ENCODE data around the gene CORO1C. TPM values are rescaled to one million over a fixed set of nuclear protein-coding genes. Genes with fewer than 3 reads are reported as not detected.

Gene CORO1C
- total RNA-seq, 1 experiment from 2014 or later = 139 TPM

DNA sequence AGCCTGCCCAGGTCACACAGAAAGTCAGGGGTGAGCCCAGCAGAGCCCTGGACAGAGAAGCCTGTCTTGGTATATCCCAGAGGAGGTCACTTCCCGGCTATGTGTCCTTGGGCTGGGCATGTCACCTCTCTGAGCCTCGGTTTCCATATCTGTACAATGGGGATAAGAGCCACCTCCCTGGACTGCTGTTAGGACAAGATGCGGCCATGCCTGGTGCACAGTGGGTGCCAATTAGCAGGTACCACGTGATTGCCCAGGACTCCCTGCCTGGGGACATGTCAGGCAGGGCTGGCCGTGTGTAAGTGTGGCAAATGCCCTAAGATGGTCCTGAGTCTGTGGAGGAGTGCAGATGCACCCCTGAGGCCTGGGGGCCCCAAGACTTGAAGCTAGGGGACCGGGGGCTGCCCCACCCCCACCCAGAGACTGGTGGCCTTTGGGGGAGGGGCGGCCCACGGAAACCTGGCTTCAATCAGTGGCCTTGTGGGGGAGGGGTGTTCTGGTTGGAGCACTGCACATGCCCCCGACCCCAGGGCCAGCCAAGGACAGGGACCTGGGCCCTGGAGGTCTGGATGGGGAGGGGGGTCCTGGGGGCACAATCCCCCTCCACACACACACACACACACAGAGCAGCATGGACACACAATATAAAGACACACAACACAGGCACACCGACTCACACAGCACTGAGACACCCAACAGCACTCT is 134.3 kb downstream of the CORO1C start:
- Histone ChIP-seq H3K27ac (no peak overlapping the region), H3K9me2 (ENCODE audit: insufficient read depth) (no peaks in the 10 kb centered on the region), H3F3A (ENCODE audit: insufficient read depth, low read depth) (no peaks in the 10 kb centered on the region), H2AFZ (no peak overlapping the region), H3K36me3 (ENCODE audit: low read depth) (no peaks in the 10 kb centered on the region), H3K4me1 (replicated peaks; ENCODE audit: insufficient read depth) (no peaks in the 10 kb centered on the region), H3K27me3 (ENCODE audit: insufficient read depth, low read depth) (0 out of 2 replicates have a peak, but pooled peaks cover under 1% of the 10 kb centered on the region), H3K79me2 (ENCODE audit: low read depth) (no peaks in the 10 kb centered on the region), H3K9me3 (ENCODE audit: insufficient read depth, low read depth) (no peaks in the 10 kb centered on the region), H3K4me3 (no peak overlapping the region), H4K20me1 (ENCODE audit: insufficient read depth) (no peaks in the 10 kb centered on the region), H3K4me2 (no peak overlapping the region)
- no TSS peak for BruUV-seq (replicated peaks)
- CTCF ChIA-PET = no interaction called here
- no peak for DNase-seq
- POLR2A ChIA-PET (ENCODE audit: unreplicated experiment) = no interaction called here
- intact Hi-C loops (cut with micrococcal nuclease; ENCODE audit: unreplicated experiment) = no loop called here
- TF ChIP-seq EZH2 (IDR thresholded peaks at IDR 0.05; ENCODE audit: low read depth) = no peak
- TF ChIP-seq, protein P1, sequence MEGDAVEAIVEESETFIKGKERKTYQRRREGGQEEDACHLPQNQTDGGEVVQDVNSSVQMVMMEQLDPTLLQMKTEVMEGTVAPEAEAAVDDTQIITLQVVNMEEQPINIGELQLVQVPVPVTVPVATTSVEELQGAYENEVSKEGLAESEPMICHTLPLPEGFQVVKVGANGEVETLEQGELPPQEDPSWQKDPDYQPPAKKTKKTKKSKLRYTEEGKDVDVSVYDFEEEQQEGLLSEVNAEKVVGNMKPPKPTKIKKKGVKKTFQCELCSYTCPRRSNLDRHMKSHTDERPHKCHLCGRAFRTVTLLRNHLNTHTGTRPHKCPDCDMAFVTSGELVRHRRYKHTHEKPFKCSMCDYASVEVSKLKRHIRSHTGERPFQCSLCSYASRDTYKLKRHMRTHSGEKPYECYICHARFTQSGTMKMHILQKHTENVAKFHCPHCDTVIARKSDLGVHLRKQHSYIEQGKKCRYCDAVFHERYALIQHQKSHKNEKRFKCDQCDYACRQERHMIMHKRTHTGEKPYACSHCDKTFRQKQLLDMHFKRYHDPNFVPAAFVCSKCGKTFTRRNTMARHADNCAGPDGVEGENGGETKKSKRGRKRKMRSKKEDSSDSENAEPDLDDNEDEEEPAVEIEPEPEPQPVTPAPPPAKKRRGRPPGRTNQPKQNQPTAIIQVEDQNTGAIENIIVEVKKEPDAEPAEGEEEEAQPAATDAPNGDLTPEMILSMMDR (conservative IDR thresholded peaks at IDR 0.05) = no peak

DNA sequence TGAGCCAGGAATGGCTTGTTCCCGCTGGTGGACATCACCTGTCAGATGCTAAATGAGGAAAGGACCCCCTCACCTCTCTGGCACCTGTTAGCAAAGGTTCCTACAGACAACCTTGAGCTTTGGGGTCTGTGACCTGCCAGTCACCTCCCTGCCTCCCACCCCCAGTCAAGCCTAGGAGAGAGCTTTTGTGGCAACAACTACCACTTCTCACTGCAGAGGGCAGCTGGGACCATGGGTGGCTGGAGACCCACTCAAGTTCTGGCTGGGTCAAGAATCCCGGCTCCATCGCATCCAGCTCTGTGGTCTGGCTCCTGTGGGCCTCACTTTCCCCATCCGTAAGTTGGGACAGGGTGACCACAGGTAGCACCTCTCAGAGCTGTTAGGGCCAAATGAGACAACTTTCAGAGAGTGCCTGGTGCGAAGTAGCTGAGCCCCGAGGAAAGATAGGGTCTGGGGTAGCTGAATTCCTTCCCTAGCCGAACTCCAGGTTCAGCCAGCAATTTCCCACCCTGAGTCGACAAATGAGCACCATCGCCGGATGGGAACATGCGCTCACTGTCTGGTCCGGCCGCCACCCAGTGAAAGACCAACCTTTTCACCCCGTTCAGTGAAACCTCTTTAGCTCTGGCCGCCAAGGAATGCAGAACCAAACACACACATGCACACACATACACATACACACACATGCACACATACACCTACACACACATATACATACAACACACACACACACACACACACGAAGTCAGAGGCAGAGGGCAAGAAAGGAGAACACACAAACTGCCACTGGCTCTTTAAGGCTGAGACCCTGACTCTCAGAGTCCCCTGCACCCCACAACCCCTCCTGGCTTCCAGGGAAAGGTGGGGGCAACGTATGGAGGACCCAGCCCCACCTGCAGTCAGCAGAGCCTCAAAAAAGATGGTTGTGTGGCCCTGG is 135.3 kb downstream of the CORO1C start:
- Histone ChIP-seq H3K4me1 (replicated peaks; ENCODE audit: insufficient read depth) (no peaks in the 10 kb centered on the region), H4K20me1 (ENCODE audit: insufficient read depth) (no peaks in the 10 kb centered on the region), H2AFZ (no peak overlapping the region), H3K4me2 (no peak overlapping the region), H3K27me3 (ENCODE audit: insufficient read depth, low read depth) (peaks cover 10% of the 10 kb centered on the region; the same call in 1 of the 2 replicates), H3F3A (ENCODE audit: insufficient read depth, low read depth) (no peaks in the 10 kb centered on the region), H3K9me3 (ENCODE audit: insufficient read depth, low read depth) (no peaks in the 10 kb centered on the region), H3K4me3 (no peak overlapping the region), H3K36me3 (ENCODE audit: low read depth) (no peaks in the 10 kb centered on the region), H3K9me2 (ENCODE audit: insufficient read depth) (no peaks in the 10 kb centered on the region), H3K27ac (no peak overlapping the region), H3K79me2 (ENCODE audit: low read depth) (no peaks in the 10 kb centered on the region)
- DNase-seq = no peak
- TF ChIP-seq, protein P1 (conservative IDR thresholded peaks at IDR 0.05) = no peak
- TF ChIP-seq EZH2 (IDR thresholded peaks at IDR 0.05; ENCODE audit: low read depth) = no peak
- no TSS peak for BruUV-seq (replicated peaks)
- ChIA-PET POLR2A (ENCODE audit: unreplicated experiment) (no interaction called here), CTCF (no interaction called here)
- intact Hi-C loops (cut with micrococcal nuclease; ENCODE audit: unreplicated experiment) = no loop called here

Small RNA genes lying within 50 kb of the gene (microRNA-seq; reads per million reads assigned to microRNA genes)
- not detected for gene MIR4496 (ENCODE audit: borderline number of aligned reads, borderline replicate concordance)

Other genes starting within 250 kb of the CORO1C start
- gene FICD, start 216.2 kb downstream of the CORO1C start, total RNA-seq (2021) = 1.9 and 3.2 TPM in 2 replicates
- 49.3 and 54.3 TPM in 2 replicates for gene SART3, start 170.3 kb downstream of the CORO1C start, total RNA-seq (2021)
- 84.8 and 86.7 TPM in 2 replicates for gene ISCU, start 168.9 kb downstream of the CORO1C start, total RNA-seq (2021)
- not detected in 2 replicates for gene TMEM119, start 133.4 kb downstream of the CORO1C start, total RNA-seq (2021)
- 0.35 and 0.96 TPM in 2 replicates for gene SELPLG, start 97.6 kb downstream of the CORO1C start, total RNA-seq (2021)
- gene SSH1, start 126.1 kb upstream of the CORO1C start, total RNA-seq (2021) = 54.5 and 62.1 TPM in 2 replicates
- gene DAO, start 148.6 kb upstream of the CORO1C start, total RNA-seq (2021) = not detected in 2 replicates

All from PC-9 (cell line).